GM18868 (cell line): Measurements from ENCODE around the gene SAMD4A.

Experiments
- ATAC-seq: cut with Tn5 transposase; IDR thresholded peaks from one replicate; pipeline ENCODE4 v1.9.1; 2021; ENCODE audit warnings: mild to moderate bottlenecking, moderate library complexity; ENCODE audit not compliant: unreplicated experiment

SAMD4A gene

DNA sequence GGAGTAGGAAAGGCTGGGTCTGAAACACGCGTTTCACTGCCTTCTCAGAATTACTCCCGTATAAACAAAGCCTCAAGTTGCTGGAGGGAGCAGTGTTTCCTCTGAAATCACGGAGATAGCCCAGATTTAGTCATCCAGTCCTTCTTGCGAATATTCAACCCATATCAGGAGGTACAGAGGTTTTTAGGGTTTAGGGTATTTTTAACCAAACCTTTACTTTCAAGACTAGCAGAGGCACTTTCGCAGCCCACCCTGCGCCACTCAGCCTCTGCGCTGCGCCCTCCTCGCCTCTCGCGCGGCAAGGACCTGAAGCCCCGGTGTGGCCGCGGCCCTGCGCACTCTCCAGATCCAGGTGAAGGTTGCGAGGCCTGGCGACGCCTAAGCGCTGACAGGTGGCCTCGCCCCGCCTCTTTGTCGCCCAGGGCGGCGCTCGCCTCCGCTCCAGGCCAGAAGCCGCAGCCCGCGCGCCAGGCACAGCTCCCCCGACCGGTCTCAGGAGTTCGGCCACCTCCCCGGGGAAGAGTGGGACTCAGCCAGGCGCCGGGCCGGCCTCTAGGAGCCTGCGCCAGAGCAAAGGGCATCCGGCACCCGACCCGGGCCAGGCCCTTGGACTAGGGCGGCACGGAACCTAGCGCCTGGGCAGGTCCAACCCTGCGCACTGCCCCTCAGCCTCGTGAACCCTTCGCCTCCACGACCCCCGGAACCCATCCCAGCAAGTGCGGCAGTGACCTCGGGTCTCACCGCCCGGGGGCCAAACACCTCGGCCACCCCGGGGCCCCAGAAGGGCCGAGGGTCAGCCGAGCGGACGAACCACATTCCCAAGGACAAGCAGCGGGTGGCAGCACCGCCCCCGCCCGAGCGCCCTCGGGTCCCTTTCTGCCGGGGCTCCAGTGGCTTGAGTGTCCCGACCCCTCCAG lies 1.8 kb upstream of the SAMD4A start:
- peak; percentile 34 for ATAC-seq

DNA sequence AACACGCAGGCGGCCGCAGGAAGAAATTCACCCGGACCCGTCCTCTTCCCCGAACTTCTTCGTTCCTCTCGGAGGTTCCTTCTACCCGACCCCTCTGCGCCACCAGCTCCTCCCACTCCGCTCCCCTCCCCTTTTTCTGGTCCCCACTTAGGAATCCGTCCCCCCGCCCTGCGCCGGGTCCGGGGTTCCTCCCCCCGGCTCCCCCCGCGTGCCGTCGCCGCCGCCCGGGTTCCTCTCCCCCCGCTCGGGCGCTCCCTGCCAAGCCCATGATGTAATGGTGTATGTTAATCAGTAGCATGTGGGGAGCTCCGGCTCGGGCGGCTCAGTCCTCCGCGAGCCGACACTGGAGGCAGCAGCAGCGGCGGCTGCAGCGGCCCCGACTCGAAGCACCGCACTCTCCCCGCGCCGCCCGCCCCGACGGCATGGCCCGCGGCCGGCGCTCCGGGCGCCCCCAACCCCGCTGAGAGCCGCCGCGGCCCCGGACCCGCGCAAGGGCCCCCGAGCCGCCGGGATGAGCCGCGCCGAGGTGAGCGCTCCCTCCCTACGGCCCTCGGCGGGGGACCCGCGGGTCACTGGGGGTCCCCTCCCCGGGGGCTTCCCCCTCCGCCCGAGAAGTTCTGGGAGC lies 1.0 kb upstream of the SAMD4A start:
- ATAC-seq, result peak; percentile 50

DNA sequence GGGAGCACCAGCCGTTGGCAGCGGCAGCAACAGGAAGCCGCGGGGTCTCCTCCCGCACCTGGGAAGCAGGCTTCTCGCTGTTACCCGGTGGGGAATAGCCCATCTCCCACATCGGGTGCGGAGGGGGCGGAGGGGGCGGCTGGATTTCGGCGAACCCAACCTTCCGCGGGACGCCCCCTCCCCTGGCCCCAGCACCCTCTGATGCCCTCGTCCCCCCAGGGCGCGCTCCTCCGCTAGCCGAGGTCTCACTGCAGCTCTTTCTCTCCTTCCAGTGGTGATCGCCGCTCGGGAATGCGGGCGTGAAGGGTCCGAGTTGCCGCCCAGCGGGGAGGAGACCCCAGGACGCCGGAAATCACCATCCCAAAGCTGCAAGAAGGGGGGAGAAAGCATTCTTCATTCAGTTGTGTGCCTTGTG lies 303 bp downstream of the SAMD4A start:
- no peak for ATAC-seq

DNA sequence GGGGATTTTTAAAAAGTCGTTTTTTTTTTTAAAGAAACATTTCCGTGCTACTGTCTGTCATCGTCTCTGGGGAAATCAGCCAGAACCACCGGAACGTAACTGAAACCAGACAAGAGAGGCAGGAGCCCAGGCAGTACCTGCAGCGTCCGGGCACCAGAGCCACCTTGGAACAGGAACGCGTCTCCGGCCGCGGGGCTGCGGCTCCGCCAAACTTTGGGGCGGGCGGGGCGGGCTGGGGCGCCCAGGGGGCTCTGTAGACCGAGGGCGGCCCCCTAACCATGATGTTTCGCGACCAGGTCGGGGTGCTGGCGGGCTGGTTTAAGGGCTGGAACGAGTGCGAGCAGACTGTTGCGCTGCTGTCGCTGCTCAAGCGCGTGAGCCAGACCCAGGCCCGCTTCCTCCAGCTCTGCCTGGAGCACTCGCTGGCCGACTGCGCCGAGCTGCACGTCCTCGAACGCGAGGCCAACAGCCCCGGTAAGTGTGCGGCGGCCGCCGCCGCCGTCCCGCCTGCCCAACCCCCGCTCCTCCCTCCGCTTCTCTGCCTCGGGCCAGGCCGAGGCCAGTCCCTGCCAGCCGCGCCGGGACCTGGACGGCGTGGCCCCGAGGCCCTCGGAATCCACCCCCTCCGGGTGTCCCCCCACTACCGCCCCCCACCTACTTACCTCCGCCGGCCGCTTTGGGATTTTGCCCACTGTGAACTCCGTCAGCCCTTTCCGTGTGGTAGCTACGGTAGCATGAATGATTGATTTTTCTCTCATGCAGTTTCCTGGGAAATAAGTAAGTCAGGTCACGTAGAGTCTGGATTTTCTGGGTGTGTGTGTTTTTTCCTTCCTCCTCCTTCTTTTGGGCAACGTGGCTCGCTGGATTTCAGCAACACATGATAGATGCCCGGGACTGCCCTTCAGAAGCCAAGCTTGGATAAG lies 972 bp downstream of the SAMD4A start:
- ATAC-seq, result no peak

DNA sequence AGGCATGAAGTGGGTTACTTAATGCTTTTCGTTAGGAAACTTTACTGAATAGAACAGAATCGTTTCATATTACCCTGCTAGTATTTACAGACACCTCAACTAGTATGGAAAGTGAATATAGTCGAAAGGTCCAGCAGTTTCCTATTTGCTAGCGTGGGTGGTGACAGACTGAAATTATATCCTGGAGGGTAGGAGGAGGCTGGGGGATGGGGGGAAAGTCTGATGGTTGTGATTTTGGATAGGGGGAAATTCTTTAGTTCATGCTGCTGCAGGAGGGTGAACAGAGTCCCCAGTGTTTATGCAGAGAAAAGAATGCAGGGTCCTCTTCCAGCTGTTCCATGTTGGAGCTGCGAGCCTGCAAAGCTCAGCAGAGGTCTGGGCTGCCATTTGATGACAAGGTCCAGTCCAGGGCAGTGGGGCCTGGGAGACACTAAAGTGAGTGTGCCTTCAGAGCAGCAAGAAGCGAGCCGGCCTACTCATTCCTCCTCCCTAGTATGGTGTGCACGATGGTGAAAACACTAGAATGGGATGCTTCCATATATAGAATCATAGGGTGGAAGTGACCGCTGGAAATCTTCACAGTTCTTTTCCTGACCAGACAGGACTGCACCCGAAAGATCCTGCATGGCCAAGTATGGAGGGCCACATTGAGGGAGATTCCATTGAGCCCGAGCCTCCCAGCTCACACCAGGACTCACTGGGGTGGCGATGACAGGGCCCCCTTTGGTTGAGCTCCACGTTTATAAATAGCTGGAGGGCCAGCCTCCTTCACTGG lies 2.1 kb downstream of the SAMD4A start:
- no peak for ATAC-seq

DNA sequence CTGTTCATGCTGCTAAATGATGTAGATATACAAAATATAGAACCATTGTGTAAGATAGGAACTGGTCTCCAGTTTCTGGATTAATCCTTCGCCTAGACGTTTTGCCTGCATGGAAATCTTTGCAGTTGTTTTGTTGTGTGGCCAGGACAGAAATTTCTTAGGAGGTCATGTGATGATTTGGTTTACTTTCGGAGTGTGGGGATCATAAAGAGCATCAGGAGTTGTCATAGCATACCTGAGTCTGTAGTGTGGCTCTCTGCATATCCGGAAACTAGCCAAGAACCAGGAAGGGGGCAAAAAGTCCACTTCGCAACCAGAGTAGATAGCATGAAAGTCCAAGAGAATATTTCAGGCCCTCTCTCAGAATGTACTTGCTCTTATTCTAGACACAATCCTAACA lies 3.1 kb downstream of the SAMD4A start:
- no peak for ATAC-seq

DNA sequence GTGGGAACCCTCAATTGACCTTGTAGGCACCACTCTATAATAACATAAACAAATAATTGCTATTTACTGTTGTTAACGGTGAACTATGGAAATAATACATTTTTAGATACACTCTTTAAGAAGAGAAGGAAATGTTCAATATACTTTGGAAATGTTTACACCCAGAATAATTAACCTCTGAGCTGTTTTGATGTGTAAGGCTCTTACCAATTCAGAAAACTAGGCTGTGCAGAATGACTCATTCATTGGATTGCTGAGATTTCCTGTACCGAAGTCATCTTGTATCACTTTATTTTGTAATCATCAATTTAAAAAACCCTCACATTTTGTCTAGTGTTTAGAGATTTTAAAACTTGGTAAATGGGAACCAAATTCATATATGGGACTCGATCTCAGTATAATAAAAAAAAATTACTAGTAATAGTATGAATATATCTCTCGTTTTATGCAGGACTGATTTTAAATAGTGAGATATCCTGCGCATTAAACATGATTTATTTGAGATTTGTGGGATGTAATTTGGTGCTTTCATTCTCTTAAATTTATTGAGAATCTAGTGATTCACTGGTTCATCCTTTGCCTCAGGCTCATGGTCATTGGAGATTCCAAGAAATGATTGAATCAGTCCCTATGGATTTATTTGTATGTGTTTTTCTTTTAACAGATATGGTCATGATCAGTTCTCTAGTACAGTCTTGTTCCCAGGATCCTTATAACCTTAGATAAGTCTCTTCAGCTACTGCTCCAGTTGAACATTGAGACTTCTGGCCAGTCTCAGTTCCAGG lies 3.9 kb downstream of the SAMD4A start:
- no peak for ATAC-seq

DNA sequence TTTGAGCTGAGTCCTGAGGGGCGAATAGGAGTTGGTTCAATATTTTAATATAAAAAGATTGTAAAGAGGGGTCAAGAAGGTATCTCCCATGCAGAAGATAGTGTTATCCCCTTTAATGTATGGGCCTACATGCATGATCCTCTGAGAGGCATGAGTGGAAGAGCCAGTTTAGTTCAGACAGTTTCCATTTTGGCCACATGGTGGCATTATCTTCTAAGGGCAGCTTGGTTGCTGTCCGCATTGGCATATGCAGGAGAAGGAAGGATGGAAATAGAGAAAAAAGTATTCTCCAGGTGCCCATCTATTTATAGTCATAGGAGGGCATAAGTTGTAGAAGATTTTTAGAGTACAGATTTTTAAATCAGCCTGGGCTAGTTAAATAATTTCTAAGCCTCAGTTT lies 5.4 kb downstream of the SAMD4A start:
- no peak for ATAC-seq

DNA sequence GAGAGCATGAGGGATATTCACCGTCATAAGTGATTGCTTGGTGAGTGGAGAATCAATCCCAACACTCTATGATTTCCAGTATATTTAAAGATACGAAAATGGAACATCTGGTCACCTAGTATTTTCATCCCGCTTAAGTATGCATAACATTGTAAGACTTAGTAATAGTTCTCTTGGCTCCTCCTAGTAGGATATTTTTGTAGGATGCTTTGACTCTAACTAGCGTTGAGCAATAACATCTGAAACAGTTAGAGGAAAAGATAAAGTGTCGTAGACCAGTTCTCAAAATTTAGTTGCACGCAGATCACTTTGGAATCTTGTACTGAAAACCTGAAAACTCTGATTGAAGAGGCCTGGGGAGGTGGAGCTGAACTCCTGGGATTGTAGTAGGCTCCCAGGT lies 7.6 kb downstream of the SAMD4A start:
- ATAC-seq, result no peak

DNA sequence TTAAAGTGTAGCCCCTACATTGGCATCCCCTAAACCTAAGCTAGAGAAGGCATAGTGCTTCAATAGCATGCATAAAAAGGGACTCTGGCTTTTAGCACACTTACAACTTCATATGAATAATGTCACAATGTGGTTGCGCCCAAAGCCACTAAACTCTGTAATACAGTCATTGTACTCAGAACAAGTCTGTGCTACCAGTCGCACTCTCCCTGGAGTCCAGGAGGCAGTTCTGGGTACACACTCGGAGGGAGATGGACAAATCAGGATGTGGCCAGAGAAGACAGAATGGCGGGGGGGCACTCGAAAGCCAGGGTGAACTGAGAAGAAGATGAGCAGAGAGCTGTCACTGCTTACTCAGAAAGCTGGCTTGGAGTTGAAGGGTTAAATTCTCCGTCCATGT lies 10.6 kb downstream of the SAMD4A start:
- no peak for ATAC-seq

DNA sequence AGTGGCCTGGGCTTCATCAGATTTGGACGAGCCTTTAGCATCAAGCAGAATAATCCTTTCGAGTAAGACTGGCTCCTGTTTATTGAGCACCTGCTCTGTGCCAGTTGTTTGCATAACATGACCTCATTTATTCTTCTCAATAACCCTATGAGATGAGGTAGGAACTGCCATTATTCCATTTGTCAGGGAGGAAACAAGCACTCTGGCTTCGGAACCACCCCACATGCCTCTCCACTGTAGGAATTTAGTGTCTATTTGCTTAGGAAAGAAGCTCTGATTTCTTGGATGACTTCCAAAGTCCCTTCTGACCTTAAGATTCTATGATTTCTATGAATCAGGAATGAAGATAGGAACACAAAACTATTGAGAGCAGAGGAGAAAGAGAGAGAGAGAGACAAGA lies 11.0 kb downstream of the SAMD4A start:
- ATAC-seq, result no peak

DNA sequence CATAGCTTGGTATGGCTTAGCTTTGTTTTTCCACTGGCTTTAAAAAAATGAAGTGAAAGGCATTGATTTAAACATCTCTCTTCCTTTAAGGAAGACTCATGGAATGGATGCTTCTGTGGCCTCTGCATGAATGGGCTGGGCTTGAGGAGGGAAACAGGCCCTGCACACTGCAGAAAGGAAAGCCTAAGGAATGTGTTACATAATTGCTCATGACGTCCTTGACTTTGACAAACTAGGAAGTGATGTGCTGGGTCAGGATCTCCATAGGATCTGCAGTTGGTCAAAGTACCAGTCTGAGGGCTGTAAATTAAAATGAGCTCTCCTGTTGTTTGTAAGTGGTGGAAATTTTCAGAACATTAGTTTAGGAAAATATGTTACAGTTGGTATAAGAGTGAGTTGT lies 12.7 kb downstream of the SAMD4A start:
- no peak for ATAC-seq

DNA sequence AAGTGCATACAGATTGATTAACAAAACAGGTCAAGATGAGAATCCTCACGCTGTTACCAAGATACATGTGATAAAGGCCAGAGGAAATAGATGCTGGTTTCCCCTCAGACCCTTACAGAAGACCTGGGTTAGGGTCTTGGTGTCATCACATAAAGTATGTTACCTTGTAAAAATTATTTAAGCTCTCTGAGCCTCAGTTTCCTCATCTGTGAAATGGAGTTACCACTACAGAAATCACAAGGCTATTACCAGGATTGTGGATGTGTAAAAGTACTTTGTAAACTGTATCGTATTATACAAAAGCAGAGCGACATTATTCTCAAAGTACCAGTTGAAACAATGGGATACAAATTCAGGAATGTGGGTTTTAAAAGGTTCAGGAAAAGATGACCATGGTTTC lies 14.0 kb downstream of the SAMD4A start:
- no peak for ATAC-seq

DNA sequence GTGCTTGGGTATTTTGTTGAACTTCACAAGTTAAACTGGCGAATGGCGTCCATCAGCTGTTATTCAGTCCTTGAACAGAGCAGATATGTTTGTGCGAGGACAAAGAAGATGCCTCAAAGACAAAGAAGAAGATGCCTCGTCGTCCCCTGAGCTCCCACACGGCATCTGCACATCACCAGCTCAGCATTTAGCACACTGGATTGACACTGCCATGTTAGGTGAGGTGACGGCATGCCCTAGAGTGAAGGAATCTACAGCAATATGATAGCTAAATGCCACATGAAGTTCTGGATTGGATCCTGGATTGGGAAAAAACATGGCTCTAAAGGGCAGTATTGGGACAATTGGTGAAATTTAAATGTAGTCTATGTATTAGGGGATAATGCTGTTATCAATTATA lies 15.4 kb downstream of the SAMD4A start:
- no peak for ATAC-seq

DNA sequence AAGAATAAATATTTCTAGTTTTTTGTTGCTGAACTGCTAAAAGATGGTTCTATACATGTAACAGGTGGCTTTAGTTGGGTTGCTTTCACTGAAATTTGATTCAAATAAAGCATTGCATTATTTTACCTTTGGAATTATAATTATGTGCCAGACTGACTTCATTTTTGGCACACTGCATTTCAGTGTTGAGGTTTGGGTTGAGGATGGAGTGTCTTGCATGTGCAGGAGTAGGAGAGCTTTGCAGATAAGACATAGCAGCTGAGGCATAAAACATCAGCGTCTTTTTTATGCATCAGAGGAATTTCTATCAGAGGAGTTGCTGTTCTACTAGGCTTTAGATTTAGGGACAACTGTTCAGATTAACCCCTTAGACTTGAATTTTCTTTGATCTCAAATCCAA lies 17.2 kb downstream of the SAMD4A start:
- no peak for ATAC-seq

DNA sequence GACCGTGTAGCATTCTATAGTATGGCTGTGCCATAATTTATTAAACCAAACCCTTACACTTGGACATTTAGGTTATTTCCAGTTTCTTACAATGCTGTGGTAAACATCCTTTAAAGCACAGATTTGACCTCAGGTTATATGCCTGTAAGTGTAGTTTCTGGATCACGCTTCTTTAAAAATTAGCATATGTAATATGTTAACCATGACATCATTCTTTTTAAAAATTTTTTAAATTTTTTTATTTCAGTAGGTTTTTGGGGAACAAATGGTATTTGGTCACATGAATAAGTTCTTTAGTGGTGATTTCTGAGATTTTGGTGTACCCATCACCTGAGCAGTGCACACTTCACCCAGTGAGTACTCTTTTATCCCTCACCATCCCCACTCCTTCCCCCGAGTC lies 18.3 kb downstream of the SAMD4A start:
- ATAC-seq, result no peak

DNA sequence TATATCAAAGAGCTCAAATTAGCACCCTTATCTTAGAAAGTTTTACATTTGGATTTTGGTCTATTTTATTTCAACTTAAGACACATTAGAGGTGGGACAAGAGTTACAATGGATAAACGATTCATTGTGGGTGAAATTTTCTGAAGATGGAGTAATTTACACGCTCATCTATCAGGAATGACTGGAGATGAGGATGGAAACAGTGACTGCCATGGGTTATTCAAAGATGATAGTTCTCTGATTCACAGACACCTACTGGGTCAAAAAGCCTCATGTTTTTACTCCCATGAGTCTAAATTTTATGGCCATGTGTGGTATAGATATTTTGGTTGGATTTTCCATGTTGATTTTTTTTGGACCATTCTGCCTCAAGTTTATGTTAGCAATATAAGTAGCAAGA lies 22.1 kb downstream of the SAMD4A start:
- no peak for ATAC-seq

DNA sequence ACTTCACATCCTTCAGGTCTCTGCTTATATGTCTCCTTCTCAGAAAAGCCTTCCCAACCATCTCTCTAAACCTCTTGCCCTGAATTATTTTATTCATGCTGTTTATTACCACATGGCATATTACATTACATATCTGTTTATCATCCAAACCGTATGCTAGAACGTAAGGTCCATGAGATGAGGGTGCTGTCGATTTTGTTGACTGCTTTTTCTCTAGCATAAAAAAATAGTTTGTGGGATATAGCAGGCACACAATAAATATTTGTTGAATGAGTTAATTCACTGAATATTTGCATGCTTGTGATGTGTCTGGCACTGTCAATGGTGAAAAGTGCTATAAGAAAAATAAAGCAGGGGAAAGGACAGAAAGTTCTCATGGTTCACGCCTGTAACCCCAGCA lies 22.9 kb downstream of the SAMD4A start:
- no peak for ATAC-seq

DNA sequence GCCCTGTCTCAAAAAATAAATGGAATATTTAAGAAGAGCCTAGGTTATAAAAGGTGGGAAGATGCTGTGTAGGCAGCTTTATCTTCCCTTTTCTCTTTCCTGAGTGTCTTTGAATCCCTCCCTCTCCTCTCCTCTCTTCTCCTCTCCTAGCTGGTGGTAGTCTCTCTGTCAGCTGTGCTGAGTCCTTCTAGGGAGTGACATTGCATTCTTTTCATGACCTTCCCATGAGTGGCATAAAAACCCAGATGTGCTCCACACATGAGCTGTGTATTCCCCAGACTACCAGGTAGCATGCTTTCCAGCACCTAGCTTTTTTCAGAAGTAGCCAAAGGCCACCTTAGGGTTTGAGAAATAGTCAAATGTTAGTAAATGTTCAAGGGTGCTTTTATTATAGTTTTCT lies 23.6 kb downstream of the SAMD4A start:
- ATAC-seq, result no peak

DNA sequence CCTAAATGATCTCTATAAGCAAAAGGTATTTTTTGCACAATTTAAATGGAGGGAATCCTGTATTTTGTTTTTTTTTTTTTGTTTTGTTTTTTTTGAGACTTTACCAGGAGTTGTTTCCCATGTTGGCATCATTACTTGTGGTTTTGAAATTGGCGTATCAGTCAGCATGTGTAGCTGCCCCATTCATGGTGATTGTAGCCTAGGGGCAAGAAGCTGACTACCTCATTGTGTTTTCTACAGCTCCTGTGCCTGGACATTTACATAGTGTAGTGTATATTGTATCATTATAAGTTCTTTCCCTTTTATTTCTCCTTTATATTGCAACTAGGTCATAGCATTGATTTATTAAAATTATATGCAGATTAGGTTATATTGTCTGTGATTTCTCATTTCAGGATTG lies 24.5 kb downstream of the SAMD4A start:
- ATAC-seq, result no peak
